Fibroblast of the conjunctiva (primary cell): ENCODE results near the gene THUMPD1.
A peak's percentile ranks its signal among the peaks of the same experiment; 100 is the strongest.
"Not testable (repeated sequence)": the region's sequence is repeated elsewhere in the genome, so short reads cannot be mapped to it uniquely, and the experiment has no call there.

Experiments
- DNase-seq: peaks from one replicate; pipeline ENCODE4 v3.0.0-alpha.2; 2010; ENCODE audit warnings: low read depth

THUMPD1 gene, protein sequence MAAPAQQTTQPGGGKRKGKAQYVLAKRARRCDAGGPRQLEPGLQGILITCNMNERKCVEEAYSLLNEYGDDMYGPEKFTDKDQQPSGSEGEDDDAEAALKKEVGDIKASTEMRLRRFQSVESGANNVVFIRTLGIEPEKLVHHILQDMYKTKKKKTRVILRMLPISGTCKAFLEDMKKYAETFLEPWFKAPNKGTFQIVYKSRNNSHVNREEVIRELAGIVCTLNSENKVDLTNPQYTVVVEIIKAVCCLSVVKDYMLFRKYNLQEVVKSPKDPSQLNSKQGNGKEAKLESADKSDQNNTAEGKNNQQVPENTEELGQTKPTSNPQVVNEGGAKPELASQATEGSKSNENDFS

DNA sequence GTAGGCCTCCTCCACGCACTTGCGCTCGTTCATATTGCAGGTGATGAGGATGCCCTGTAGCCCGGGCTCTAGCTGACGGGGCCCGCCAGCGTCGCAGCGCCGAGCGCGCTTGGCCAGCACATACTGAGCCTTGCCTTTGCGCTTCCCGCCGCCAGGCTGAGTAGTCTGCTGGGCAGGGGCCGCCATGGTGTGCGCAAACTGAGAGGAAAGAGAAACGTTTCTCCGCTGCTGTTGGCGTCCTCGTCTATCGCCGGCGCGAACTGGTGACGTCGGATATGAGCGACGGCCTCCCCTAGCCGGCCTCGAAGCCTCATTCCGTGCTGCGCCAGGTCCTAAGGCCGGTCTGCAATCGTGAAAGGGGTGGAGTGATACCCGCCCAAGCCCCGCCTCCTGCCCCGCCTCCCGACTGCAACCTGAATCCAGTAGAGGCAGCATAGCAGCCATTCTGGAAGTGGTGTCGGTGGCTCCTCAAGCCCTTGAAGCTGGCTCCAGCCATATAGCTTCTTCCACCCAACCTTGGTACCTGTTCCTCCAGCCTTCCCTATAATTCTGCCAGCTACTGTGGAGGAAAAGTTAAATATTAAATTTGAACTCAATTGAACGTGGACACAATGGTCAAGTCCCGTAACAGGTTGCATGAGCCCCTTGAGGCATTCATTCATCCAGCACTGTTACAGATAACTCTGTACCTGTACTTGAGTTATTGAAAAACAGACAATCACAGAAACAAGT, at the start of gene THUMPD1:
THUMPD1 (minus strand) TSS at position 265 of the 732 bp plus-strand sequence; CDS start at position 186, 79 bp downstream.
- peak; percentile 90 for DNase-seq

GRCh38 chr16:20789130-20789529, 47.5 kb upstream of the THUMPD1 start:
- DNase-seq = no peak

DNA sequence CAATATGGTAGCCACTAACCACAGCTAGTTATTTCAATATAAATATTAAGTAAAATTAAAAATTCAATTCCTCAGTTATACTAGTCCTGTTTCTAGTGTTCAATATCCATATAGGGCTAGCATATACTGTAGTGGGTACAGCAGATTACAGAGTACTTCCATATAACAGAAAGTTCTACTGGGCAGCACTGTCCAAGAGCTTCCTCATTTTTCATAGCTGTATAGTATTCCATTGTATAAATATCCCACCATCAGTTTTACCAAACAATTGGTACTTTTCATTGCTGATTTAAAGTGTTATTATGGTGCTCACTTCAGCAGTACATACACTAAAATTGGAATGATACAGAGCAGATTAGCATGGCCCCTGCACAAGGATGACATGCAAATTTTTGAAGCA, 42.6 kb upstream of the THUMPD1 start:
- no peak for DNase-seq

DNA sequence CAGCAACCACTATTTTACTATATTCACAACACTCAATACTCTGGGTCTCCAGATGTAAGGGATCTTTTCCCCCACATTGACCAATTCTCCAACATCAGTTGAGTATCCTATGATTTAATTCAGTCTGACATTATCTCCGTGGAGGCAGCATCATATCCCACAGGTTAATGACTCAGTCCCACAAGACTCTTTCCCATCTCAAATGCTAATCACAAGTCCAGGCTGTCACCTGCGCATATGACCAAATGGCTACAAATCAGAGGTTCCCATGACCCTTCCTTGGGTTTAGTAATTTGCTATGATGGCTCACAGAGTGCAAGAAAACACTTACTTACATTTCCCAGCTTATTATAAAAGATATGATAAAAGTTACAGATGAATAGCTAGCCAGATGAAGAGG, 40.9 kb upstream of the THUMPD1 start:
- DNase-seq = no peak

DNA sequence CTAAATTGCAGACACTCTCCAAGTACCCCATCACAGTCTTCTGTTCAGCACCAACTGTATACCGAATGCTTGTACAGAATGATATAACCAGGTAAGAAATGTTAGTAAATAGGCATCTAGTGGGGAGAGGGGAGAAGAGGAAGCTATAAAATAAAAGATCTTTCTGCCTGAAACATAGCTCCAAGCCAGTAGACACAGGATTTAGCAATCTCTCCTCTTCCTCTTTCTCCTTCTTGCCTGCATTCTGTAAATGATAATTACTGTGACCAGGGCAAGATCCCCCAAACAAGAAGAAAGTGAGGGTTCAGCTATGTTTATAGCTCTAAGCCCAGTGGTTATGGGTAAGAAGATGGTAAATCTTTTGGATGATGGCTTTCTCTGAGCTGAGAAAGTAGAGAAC, 40.1 kb upstream of the THUMPD1 start:
- no peak for DNase-seq

- peak; percentile 27 for DNase-seq
Observed at GRCh38 chr16:20774703-20775362, 33.2 kb upstream of the THUMPD1 start.

DNA sequence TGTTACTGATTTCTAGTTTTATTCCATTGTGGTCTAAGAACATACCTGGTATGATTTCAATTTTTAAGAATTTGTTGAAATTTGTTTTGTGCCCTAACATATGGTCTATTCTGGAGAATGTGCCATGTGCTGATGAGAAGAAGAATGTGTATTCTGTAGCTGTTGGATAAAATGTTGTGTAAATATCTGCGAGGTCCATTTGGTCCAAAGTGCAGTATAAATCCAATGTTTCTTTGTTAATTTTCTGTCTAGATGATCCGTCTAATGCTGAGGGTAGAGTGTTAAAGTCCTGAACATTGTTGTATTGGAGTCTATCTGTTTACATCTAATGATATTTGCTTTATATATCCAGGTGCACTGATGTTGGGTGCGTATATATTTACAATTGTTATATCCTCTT, 32.1 kb upstream of the THUMPD1 start:
- DNase-seq = no peak

DNA sequence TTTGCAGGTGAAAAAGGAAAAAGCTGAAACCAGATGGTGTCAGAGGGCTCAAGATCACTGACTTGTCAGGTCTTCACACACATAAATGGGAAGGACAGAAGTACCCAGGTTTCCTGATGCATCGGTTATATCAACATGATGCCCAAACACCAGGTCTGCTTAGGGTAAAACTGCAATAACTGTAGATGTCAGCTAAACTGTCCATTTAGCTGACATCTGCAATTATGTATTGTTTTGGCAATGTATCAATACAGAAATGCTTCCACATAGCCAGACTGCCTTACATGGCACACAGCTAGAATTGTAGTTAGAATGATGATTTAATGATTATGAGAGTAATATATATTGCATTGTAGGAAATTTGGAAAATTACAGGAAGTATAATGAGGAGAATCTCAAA, 27.2 kb upstream of the THUMPD1 start:
- no peak for DNase-seq

- DNase-seq = no peak
Observed at GRCh38 chr16:20768121-20768520, 26.5 kb upstream of the THUMPD1 start.

- no peak for DNase-seq
Observed at GRCh38 chr16:20767577-20767976, 26.0 kb upstream of the THUMPD1 start.

DNA sequence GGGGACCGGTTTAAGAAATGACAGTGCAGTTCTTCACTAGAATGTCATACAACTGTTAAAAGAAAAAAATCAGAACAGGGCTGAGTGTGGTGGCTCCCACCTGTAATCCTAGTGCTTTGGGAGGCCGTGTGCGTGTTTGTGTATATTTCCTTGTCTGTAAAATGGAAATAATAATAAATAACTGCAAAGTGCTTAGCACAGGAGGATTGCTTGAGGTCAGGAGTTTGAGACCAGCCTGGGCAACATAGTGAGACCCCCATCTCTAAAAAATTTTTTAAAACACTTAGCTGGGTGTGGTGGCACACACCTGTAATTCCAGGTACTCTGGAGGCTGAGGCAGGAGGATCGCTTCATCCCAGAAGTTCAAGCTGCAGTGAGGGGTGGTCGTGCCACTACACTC, 24.7 kb upstream of the THUMPD1 start:
- DNase-seq = no peak

- DNase-seq = no peak
Observed at GRCh38 chr16:20765732-20766131, 24.1 kb upstream of the THUMPD1 start.

DNA sequence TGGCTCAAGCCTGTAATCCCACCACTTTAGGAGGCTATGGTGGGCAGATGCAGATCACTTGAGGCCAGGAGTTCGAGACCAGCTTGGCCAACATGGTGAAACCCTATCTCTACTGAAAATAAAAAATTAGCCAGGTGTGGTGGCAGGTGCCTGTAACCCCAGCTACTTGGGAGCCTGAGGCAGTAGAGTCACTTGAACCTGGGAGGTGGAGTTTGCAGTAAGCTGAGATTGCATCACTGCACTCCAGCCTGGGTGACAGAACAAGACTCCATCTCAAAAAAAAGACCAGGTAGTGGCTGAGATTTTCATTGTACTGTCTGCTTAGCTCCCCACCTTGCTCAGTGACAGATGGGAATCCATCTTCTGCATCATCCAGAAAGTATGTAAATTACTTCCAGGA, 22.8 kb upstream of the THUMPD1 start:
- not testable (repeated sequence) for DNase-seq

DNA sequence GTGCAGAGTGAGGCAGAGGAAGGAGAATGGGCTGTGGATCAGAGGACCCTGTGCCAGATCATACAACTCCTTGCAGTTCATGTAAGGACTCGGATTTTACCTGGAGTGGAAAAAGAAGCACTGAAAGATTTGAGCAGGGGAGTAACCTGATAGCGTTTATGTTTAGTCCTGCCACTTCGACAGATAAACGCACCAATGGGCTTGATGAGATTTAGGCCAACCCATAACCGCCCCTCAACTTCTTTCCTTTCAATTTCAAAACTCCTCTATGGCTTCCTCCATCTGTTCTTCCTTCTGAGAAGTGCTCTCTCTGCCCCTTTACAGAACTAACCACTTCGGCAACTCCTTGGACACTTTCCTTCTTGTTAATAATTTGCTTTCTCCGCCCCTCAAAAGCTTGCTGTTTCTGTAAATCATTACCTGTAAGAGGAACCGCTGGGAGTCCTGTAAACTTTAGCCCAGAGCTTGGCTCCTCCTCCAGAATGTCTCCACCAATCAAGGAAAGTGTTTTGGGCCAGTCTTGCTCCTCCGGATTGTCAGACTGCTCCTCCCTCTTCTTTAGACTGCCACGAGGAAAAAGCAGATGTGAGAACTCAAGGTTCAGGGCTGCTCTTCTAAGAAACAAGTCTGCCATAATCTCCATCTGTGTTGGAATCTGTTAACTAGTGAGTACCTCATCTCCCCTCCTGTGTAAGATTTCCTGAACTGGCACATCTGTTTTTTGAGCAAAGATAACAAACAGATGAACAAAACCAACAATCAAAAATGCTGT, 22.0 kb upstream of the THUMPD1 start, which contains the start of gene ACSM3:
ACSM3 (plus strand) TSS at position 554 of the 772 bp plus-strand sequence. CDS start 6,021 bp downstream, outside the sequence.
- DNase-seq = peak; percentile 69

DNA sequence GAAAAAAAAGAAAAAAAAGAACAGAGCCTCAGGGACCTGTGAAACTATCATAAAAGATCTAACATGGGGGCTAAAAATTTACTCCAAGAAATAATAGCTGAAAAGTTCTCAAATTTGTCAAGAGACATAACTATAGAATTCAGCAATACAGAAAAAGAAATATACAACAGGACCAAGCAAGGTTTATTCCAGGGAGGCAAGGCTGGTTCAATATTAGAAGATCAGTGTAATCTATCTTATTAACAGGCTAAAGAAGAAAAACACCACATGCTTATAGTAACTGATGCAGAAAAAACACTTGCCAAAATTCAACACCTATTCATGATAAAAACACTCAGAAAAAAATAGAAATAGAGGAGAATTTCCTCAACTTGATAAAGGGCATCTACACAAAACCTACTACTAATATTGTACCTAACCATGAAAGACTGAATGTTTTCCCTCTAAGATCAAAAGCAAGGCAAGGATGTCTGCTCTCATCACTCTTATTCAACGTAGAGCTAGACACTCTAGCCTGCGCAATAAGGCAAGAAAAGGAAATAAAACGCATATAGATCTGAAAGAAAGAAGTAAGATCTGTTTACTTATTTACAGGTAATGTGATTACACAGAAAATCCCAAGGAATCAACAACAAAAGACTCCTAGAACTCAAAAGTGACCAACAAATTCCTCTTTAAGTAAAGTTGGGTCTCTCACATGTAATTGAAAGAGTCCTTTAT, 20.9 kb upstream of the THUMPD1 start:
- DNase-seq = no peak

DNA sequence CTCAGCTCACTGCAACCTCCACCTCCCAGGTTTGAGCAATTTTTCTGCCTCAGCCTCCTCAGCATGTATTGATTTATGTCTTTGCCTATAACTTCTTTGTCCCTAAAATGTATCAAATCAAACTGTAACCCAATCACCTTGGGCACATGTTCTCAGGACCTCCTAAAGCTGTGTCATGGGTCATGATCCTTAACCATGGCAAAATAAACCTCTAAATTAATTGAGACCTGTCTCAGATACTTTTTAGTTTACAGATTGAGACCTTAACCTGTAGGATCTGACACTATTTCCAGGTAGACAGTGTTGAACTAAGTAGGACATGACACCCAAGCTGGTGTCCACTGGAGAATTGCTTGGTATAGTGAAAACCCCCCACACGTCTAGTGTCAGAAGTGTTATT, 19.6 kb upstream of the THUMPD1 start:
- DNase-seq = no peak

GRCh38 chr16:20760346-20760745, 18.7 kb upstream of the THUMPD1 start:
- DNase-seq = no peak

GRCh38 chr16:20755799-20756198, 14.2 kb upstream of the THUMPD1 start:
- DNase-seq = not testable (repeated sequence)

DNA sequence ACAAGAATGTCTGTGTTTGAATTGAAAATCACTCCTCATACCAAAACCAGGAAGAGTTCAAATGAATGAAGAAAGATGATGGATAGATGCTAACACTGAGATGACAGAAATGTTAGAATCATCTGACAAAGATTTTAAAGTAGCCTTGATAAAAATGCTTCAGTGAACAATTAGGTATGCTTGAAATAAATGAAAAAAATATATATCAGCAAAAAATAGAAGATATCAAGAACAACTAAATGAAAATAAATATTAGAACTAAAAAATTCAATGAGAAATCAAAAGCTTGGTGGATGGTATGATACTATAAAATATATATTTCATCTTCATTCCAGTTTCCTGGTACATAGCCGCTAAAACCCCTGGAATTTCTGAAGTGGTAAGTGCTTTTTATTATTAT, 13.6 kb upstream of the THUMPD1 start:
- no peak for DNase-seq

- DNase-seq = no peak
Observed at GRCh38 chr16:20753727-20754126, 12.1 kb upstream of the THUMPD1 start.

DNA sequence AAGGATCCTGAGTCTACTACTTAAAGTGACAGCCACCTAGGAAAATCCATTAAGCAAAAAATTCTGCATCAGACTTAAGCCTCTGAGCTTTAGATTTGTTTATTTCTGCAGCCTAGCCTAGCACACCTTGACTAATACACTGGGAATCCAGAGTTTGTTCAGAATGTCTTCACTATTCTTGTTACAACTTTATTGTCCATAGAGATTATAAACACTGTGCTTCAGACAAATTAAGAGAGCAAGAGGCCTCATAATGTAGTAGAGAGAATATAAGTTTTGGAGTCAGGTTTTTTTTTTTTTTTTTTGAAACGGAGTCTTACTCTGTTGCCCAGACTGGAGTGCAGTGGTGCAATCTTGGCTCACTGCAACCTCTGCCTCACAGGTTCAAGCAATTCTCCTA, 8.9 kb upstream of the THUMPD1 start:
- DNase-seq = no peak
